Uterus (tissue), 4 donors: ENCODE measurements around the gene MISP. TPM values are rescaled to one million over a fixed set of nuclear protein-coding genes. Genes with fewer than 3 reads are reported as not detected.

ENCODE experiments used
- DNase-seq, 2 donors: peaks; one replicate each; pipeline ENCODE4 v3.0.0-alpha.2; 2019 to 2020
- H3K27ac ChIP-seq, 2 donors: fragments of 200-600 bp; sonication (generic); 1 replicate in 1 of 2; 2 replicates in 1 of 2; pipeline ENCODE4 v1.5.1; 2016 to 2018
- H3K27me3 ChIP-seq, 2 donors: fragments of 200-600 bp; sonication (generic); one replicate each; pipeline ENCODE4 v1.5.1; 2018 to 2019; ENCODE audit warnings: control low read depth in 1 of 2
- H3K36me3 ChIP-seq, 2 donors: fragments of 200-600 bp; sonication (generic); one replicate each; pipeline ENCODE4 v1.5.1; 2019; ENCODE audit warnings: control low read depth in 1 of 2
- H3K4me1 ChIP-seq, 2 donors: fragments of 200-600 bp; sonication (generic); one replicate each; pipeline ENCODE4 v1.5.1; 2018 to 2019; ENCODE audit warnings: control low read depth in 1 of 2
- H3K4me3 ChIP-seq, 2 donors: fragments of 200-600 bp; sonication (generic); 1 replicate in 1 of 2; 2 replicates in 1 of 2; pipeline ENCODE4 v1.5.1; 2018 to 2019; ENCODE audit warnings: mild to moderate bottlenecking in 1 of 2
- H3K9me3 ChIP-seq, 2 donors: fragments of 200-600 bp; sonication (generic); one replicate each; pipeline ENCODE4 v1.5.1; 2019; ENCODE audit warnings: control low read depth in 1 of 2
- POLR2A ChIP-seq, 2 donors: fragments of 450-650 bp; IDR thresholded peaks; one replicate each; pipeline ENCODE4 v1.6.1; 2016; ENCODE audit warnings: antibody characterized with exemption in 2 of 2, mild to moderate bottlenecking in 1 of 2, moderate library complexity in 1 of 2
- intact Hi-C: fragments of 100-400 bp; cut with DNase I; formaldehyde crosslinking; loops from one replicate; pipeline ENCODE4 v1.15.1; 2023; ENCODE audit warnings: low total_unique reads
- total RNA-seq, 4 donors: library from RNA; depleted of rRNA in 3 of 4; stranded (reverse); fragments of >200 nt in 3 of 4; gene quantifications; one replicate each; pipeline versions ENCODE4 v1.1.0 to v1.2.4, GENCODE V29; 2014 to 2023
- TF ChIP-seq, protein P1 (sequence below), 4 experiments: fragments of 200-600 bp in 2 of 4; fragments of 450-650 bp in 2 of 4; sonication (generic) in 2 of 4; IDR thresholded peaks; one replicate each; pipeline ENCODE4 v1.5.1; 2016 to 2019; ENCODE audit warnings: antibody characterized with exemption in 4 of 4, mild to moderate bottlenecking in 2 of 4, moderate library complexity in 1 of 4
- donor health status: DM: yes; HTN: yes; CAD: no.

Gene MISP
- total RNA-seq, 4 donors from 2014 or later, result 0.26 to 5.5 (median 0.39) TPM

DNA sequence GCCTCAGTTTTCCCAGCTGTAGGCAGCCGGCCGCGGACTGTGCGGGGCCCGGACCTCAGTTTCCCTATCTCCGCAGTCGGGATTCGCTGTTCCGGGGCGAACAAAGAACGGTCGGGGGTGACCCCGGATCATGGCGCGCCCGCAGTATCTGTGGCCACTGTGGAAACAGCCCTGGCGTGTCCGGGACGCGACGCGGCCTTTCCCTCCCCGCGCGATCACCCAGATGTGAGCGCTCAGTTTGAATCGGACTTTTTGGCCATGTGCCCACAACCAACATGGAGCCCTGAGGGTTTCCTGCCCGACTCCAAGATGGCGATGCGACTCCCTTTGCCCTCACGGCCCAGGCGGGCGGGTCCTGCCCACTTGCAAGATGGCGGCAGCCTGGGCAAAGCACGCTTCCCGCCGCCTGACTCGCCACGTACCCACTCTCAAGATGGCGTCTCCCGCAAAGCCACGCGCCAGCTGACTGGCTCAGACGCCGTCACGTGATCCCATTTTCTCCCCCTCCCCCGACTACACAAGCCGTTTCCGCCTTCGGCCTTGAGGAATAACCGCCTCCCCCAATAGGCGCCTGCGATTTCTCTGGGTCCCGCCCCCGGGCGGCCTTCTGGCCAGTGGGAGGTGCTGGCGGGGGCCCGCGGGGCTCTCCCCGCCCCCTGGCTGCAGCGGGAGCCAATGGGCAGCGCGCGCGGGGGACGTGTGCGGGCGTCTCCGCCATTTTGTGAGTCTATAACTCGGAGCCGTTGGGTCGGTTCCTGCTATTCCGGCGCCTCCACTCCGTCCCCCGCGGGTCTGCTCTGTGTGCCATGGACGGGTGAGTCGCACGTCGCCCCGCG, 46.0 kb downstream of the MISP start, which contains the start of gene PTBP1:
Gene PTBP1, plus strand, starts transcription at position 761 of the 836 bp plus-strand sequence. Its CDS starts 46 bp downstream, at position 807.
- peak within 1 kb of the TSS; percentile 87 to 99 for H3K4me3 ChIP-seq
- intact Hi-C loops, result no loop called here
- H3K36me3 ChIP-seq, result no peaks in the 10 kb centered on the region
- H3K9me3 ChIP-seq, result no peaks in the 10 kb centered on the region
- no peaks in the 10 kb centered on the region for H3K27me3 ChIP-seq
- peaks cover 25 to 34% of the 10 kb centered on the region in 2 donors for H3K4me1 ChIP-seq
- H3K27ac ChIP-seq, result peak within 1 kb of the TSS; percentile 96 to 99
- DNase-seq, result peak; percentile 100
- TF ChIP-seq POLR2A (IDR thresholded peaks at IDR 0.05), result peak; percentile 50 to 84
- TF ChIP-seq, protein P1, sequence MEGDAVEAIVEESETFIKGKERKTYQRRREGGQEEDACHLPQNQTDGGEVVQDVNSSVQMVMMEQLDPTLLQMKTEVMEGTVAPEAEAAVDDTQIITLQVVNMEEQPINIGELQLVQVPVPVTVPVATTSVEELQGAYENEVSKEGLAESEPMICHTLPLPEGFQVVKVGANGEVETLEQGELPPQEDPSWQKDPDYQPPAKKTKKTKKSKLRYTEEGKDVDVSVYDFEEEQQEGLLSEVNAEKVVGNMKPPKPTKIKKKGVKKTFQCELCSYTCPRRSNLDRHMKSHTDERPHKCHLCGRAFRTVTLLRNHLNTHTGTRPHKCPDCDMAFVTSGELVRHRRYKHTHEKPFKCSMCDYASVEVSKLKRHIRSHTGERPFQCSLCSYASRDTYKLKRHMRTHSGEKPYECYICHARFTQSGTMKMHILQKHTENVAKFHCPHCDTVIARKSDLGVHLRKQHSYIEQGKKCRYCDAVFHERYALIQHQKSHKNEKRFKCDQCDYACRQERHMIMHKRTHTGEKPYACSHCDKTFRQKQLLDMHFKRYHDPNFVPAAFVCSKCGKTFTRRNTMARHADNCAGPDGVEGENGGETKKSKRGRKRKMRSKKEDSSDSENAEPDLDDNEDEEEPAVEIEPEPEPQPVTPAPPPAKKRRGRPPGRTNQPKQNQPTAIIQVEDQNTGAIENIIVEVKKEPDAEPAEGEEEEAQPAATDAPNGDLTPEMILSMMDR (IDR thresholded peaks at IDR 0.05), result peak; percentile 7 to 13 (median 10)

DNA sequence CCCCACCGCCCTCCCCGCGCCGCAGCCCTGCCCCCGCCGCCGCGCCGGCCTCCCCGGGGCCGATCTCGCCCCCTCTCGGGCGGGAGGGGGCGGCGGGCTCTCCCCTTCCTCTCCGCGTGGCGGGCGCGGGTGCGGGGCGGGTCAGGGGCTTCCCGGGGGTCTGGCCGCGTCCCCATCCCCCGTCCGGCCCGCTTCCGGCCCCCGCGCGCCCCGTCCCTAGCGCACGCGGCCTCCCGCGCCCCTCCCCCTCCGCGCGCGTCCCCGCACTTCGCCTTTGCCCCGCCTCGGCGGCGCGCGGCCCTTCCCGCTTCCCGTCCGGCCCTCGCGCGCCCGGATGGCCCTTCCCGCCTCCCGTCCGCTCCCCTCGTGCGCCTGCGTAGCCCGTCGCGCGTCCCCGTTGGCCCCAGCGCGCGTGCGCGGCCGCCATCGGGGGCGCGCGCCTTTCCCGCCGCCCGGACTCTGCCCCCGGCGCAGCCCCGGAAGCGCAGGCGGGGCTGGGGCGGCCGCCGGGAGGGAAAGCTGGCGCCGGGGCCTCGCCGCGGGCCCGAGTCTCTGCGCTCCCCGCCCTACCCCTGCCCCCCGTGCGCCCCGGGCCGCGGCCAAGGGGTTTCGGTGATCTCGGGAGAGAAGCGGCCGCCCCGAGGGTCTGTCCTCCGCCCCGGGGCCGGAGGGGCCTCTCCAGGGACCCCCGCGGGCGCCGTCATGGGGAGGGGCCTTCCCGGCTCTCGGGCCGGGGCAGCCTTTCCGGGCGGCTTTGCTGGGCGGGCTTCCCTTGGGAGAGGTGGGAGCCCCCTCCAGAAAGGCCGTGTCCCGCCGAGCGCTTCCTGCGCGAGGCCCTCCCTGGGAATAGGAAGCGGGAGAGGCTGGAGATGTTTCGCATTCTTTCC, 46.9 kb downstream of the MISP start:
- Histone ChIP-seq H3K27me3 (no peaks in the 10 kb centered on the region), H3K36me3 (no peaks in the 10 kb centered on the region), H3K4me3 (peak overlapping the region; percentile 87 to 99), H3K27ac (peak overlapping the region; percentile 96 to 99), H3K9me3 (no peaks in the 10 kb centered on the region), H3K4me1 (peaks cover 30 to 42% of the 10 kb centered on the region in 2 donors)
- peak; percentile 86 to 89 for DNase-seq
- intact Hi-C loops, result no loop called here
- TF ChIP-seq, protein P1 (IDR thresholded peaks at IDR 0.05), result peak in 2 of 4 experiments; percentile 35 to 36
- TF ChIP-seq POLR2A (IDR thresholded peaks at IDR 0.05), result no peak

GRCh38 chr19:798415-799075, 47.6 kb downstream of the MISP start:
- DNase-seq, result no peak
- H3K36me3 ChIP-seq, result no peaks in the 10 kb centered on the region
- no peaks in the 10 kb centered on the region for H3K27me3 ChIP-seq
- TF ChIP-seq POLR2A (IDR thresholded peaks at IDR 0.05), result no peak
- TF ChIP-seq, protein P1 (IDR thresholded peaks at IDR 0.05), result no peak
- peaks cover 32 to 46% of the 10 kb centered on the region in 2 donors for H3K4me1 ChIP-seq
- peak overlapping the region; percentile 96 to 99 for H3K27ac ChIP-seq
- intact Hi-C loops, result no loop called here
- H3K4me3 ChIP-seq, result peak overlapping the region; percentile 87 to 99
- H3K9me3 ChIP-seq, result no peaks in the 10 kb centered on the region

DNA sequence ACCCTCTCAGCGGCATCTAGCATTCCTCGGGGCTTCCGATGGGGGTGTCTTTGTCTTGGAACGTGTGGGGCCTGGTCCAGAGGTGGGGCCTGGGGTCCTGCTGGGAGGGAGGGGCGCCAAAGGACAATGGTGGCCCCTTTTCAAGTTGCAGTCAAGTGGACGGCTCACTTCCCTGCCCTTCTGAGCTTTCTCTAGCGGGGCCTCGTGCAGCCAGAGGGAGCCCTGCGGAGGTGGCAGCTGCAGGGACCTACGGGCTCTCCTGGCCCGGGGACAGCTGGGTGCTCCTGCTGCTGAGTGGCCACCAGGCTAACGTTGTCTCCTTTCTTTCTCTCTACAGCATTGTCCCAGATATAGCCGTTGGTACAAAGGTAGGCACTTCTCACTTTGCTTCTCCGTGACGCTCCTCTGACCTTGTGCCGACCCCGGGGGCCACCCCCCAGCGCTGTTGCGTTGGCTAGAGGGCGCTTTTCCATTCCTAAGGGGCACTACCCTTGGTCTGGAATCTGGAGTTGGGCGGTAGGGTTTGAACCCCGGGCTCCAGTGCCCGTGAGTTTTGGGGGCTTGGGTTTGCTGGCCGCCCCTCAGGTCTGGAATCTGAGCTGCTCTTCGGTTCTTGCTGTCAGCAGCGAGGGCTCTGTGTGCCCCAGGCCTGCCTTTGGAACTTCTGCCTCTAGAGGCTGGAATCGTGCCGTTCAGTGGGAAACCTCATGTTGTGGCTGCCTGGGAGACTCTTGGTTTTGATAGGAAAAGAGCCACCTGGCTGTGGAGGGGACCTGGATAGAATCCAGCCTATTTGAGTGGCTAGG, 48.4 kb downstream of the MISP start:
- peak overlapping the region; percentile 96 to 99 for H3K27ac ChIP-seq
- no peaks in the 10 kb centered on the region for H3K9me3 ChIP-seq
- H3K4me3 ChIP-seq, result peak overlapping the region; percentile 87 to 99
- H3K36me3 ChIP-seq, result no peaks in the 10 kb centered on the region
- TF ChIP-seq POLR2A (IDR thresholded peaks at IDR 0.05), result no peak
- TF ChIP-seq, protein P1 (IDR thresholded peaks at IDR 0.05), result peak in 1 of 4 experiments; percentile 8
- peaks cover 32 to 46% of the 10 kb centered on the region in 2 donors for H3K4me1 ChIP-seq
- intact Hi-C loops, result no loop called here
- DNase-seq, result no peak
- no peaks in the 10 kb centered on the region for H3K27me3 ChIP-seq
